NOMO-1 (cell line): Measurements from ENCODE around the gene TNFSF13.

Experiments used
- DNase-seq, 2 experiments: peaks; one replicate each; lab custom pipeline; 2025; ENCODE audit not compliant: unreplicated experiment in 2 of 2; lab: John Stamatoyannopoulos, UW

Gene TNFSF13

GRCh38 chr17:7573324-7574080 lies 15.0 kb downstream of the TNFSF13 start:
- peak; percentile 93 for DNase-seq

- DNase-seq = peak in 1 of 2 experiments; percentile 10
Observed at GRCh38 chr17:7574176-7574953, 15.8 kb downstream of the TNFSF13 start.

GRCh38 chr17:7575481-7575883 lies 16.9 kb downstream of the TNFSF13 start:
- DNase-seq = no peak

- no peak for DNase-seq
Observed at GRCh38 chr17:7575959-7576358, 17.4 kb downstream of the TNFSF13 start.

- DNase-seq = no peak
Observed at GRCh38 chr17:7576432-7576937, 17.9 kb downstream of the TNFSF13 start.

- no peak for DNase-seq
Observed at GRCh38 chr17:7577327-7578199, 19.0 kb downstream of the TNFSF13 start.

- peak; percentile 97 to 99 for DNase-seq
Observed at GRCh38 chr17:7579001-7579833, 20.7 kb downstream of the TNFSF13 start, which contains the start of gene CD68. Gene CD68, plus strand, starts transcription at chr17:7579638. Its CDS starts 40 bp downstream, at chr17:7579678.

- DNase-seq = peak in 1 of 2 experiments; percentile 55
Observed at GRCh38 chr17:7579834-7580603, 21.5 kb downstream of the TNFSF13 start.

- DNase-seq = no peak
Observed at GRCh38 chr17:7580604-7581575, 22.3 kb downstream of the TNFSF13 start.

GRCh38 chr17:7582396-7583252 lies 24.1 kb downstream of the TNFSF13 start:
- DNase-seq = no peak

GRCh38 chr17:7583253-7584109 lies 24.9 kb downstream of the TNFSF13 start, which contains the start of gene MPDU1:
Gene MPDU1, plus strand, starts transcription at chr17:7583852. Its CDS starts 11 bp downstream, at chr17:7583863.
- peak; percentile 94 to 97 for DNase-seq

- peak in 1 of 2 experiments; percentile 26 for DNase-seq
Observed at GRCh38 chr17:7586673-7587419, 28.3 kb downstream of the TNFSF13 start.

- peak; percentile 26 to 42 for DNase-seq
Observed at GRCh38 chr17:7587420-7588151, 29.0 kb downstream of the TNFSF13 start.

GRCh38 chr17:7588553-7589203 lies 30.1 kb downstream of the TNFSF13 start:
- no peak for DNase-seq
